ENCODE measurements around the gene RAET1E. TPM values are rescaled to one million over a fixed set of nuclear protein-coding genes. Genes with fewer than 3 reads are reported as not detected.
"Not testable (repeated sequence)": the region's sequence is repeated elsewhere in the genome, so short reads cannot be mapped to it uniquely, and the experiment has no call there.

The RAET1E gene
- total and polyA plus RNA-seq, 7 donors: 0.15 to 0.33 TPM; not detected in 5

- Histone ChIP-seq H3K27ac (no peak overlapping the region), H3K27me3 (no peaks in the 10 kb centered on the region), H3K4me1 (peaks cover 0 to 15% (median 5%) of the 10 kb centered on the region in 4 donors), H3K4me3 (no peak overlapping the region), H3K36me3 (no peaks in the 10 kb centered on the region), H3K9me3 (no peaks in the 10 kb centered on the region)
- no peak for DNase-seq
- intact Hi-C loops (cut with DNase I): no loop called here
- TF ChIP-seq CTCF (IDR thresholded peaks at IDR 0.05): no peak
- TF ChIP-seq POLR2AphosphoS5 (IDR thresholded peaks at IDR 0.05): no peak
- no peak for TF ChIP-seq POLR2A (IDR thresholded peaks at IDR 0.05)
- WGBS, 2 donors: 80 to 85% methylated on average over 10 of the region's 10 CpGs
Observed at GRCh38 chr6:149856256-149856994, 41.5 kb downstream of the RAET1E start.

GRCh38 chr6:149855741-149856140 lies 42.2 kb downstream of the RAET1E start:
- no peaks in the 10 kb centered on the region for H3K9me3 ChIP-seq
- peak overlapping the region in 1 of 4 donors; percentile 54 for H3K27ac ChIP-seq
- H3K27me3 ChIP-seq: no peaks in the 10 kb centered on the region
- H3K36me3 ChIP-seq: no peaks in the 10 kb centered on the region
- H3K4me3 ChIP-seq: no peak overlapping the region
- DNase-seq: no peak
- no peak for TF ChIP-seq POLR2AphosphoS5 (IDR thresholded peaks at IDR 0.05)
- TF ChIP-seq POLR2A (IDR thresholded peaks at IDR 0.05): no peak
- no peak for TF ChIP-seq CTCF (IDR thresholded peaks at IDR 0.05)
- no peak for TF ChIP-seq EP300 (IDR thresholded peaks at IDR 0.05)
- WGBS, 2 donors: 19 to 65% methylated on average over 2 of the region's 2 CpGs
- intact Hi-C loops (cut with DNase I): no loop called here
- peaks cover 0 to 11% (median 5%) of the 10 kb centered on the region in 4 donors for H3K4me1 ChIP-seq

GRCh38 chr6:149855040-149855654 lies 42.8 kb downstream of the RAET1E start:
- Histone ChIP-seq H3K9me3 (no peaks in the 10 kb centered on the region), H3K36me3 (no peaks in the 10 kb centered on the region), H3K4me3 (no peak overlapping the region), H3K27me3 (no peaks in the 10 kb centered on the region), H3K4me1 (peaks cover 0 to 11% (median 5%) of the 10 kb centered on the region in 4 donors), H3K27ac (peak overlapping the region in 1 of 4 donors; percentile 54)
- DNase-seq: no peak
- intact Hi-C loops (cut with DNase I): no loop called here
- TF ChIP-seq CTCF (IDR thresholded peaks at IDR 0.05) (no peak), POLR2AphosphoS5 (IDR thresholded peaks at IDR 0.05) (no peak), EP300 (IDR thresholded peaks at IDR 0.05) (no peak), POLR2A (IDR thresholded peaks at IDR 0.05) (no peak)
- WGBS, 2 donors: 26 to 68% methylated on average over 5 of the region's 5 CpGs

GRCh38 chr6:149854532-149854931 lies 43.4 kb downstream of the RAET1E start:
- DNase-seq: no peak
- H3K27me3 ChIP-seq: no peaks in the 10 kb centered on the region
- H3K36me3 ChIP-seq: no peaks in the 10 kb centered on the region
- TF ChIP-seq CTCF (IDR thresholded peaks at IDR 0.05) (no peak), POLR2AphosphoS5 (IDR thresholded peaks at IDR 0.05) (no peak), EP300 (IDR thresholded peaks at IDR 0.05) (no peak), POLR2A (IDR thresholded peaks at IDR 0.05) (no peak)
- H3K4me3 ChIP-seq: no peak overlapping the region
- intact Hi-C loops (cut with DNase I): no loop called here
- 65 to 70% methylated on average over 6 of the region's 6 CpGs for WGBS, 2 donors
- peaks cover 0 to 11% (median 5%) of the 10 kb centered on the region in 4 donors for H3K4me1 ChIP-seq
- H3K27ac ChIP-seq: peak overlapping the region in 1 of 4 donors; percentile 54
- H3K9me3 ChIP-seq: no peaks in the 10 kb centered on the region

GRCh38 chr6:149854017-149854416 lies 43.9 kb downstream of the RAET1E start:
- 93 to 94% methylated on average over 4 of the region's 4 CpGs for WGBS, 2 donors
- H3K4me1 ChIP-seq: peaks cover 0 to 11% (median 5%) of the 10 kb centered on the region in 4 donors
- H3K27me3 ChIP-seq; DNase-seq; H3K9me3 ChIP-seq; H3K36me3 ChIP-seq; H3K4me3 ChIP-seq; intact Hi-C loops (cut with DNase I); H3K27ac ChIP-seq: not testable (repeated sequence)

Data from sigmoid colon (tissue), 7 donors.